CD14-positive monocyte (primary cell): ENCODE data around the gene FSCN2. TPM values are rescaled to one million over a fixed set of nuclear protein-coding genes. Genes with fewer than 3 reads are reported as not detected.

Source experiments
- DNase-seq, 3 donors: peaks; one replicate each; pipeline ENCODE4 v3.0.0-alpha.2; 2011 to 2022
- H2AFZ ChIP-seq: 2 replicates; pipeline ENCODE4 v1.6.0; 2012; ENCODE audit warnings: mild to moderate bottlenecking, low read depth, low read length, inconsistent platforms; ENCODE audit not compliant: insufficient read depth, poor library complexity, severe bottlenecking
- H3K27ac ChIP-seq, 2 donors: 1 replicate in 1 of 2; 2 replicates in 1 of 2; pipeline ENCODE4 v1.5.1; 2012 to 2013; ENCODE audit warnings: low read length in 2 of 2, control low read depth in 1 of 2, inconsistent platforms in 1 of 2, low read depth in 1 of 2, mild to moderate bottlenecking in 1 of 2
- H3K27me3 ChIP-seq, 2 donors: one replicate each; pipeline versions ENCODE4 v1.6.0 to v1.6.1; 2011 to 2013; ENCODE audit warnings: low read length in 2 of 2; ENCODE audit not compliant: control insufficient read depth in 2 of 2, insufficient read depth in 2 of 2
- H3K36me3 ChIP-seq, 2 donors: replicated peaks in 1 of 2; 1 replicate in 1 of 2; 2 replicates in 1 of 2; pipeline versions ENCODE4 v1.5.1 to v1.6.1; 2012 to 2013; ENCODE audit warnings: low read length in 2 of 2, control low read depth in 1 of 2, inconsistent platforms in 1 of 2, mild to moderate bottlenecking in 1 of 2; ENCODE audit not compliant: insufficient read depth in 2 of 2, control insufficient read depth in 1 of 2
- H3K4me1 ChIP-seq, 2 donors: 1 replicate in 1 of 2; 2 replicates in 1 of 2; pipeline versions ENCODE4 v1.5.1 to v1.6.1; 2012 to 2013; ENCODE audit warnings: low read length in 2 of 2, control low read depth in 1 of 2, inconsistent platforms in 1 of 2, mild to moderate bottlenecking in 1 of 2, moderate library complexity in 1 of 2; ENCODE audit not compliant: insufficient read depth in 2 of 2, control insufficient read depth in 1 of 2
- H3K4me2 ChIP-seq: replicated peaks from 2 replicates; pipeline ENCODE3; 2012; ENCODE audit warnings: low read length, moderate library complexity, mild to moderate bottlenecking; ENCODE audit not compliant: poor library complexity, severe bottlenecking; ENCODE audit errors: extremely low read depth
- H3K4me3 ChIP-seq, 3 experiments: fragments of 200-600 bp in 1 of 3; sonication (generic) in 1 of 3; replicated peaks in 1 of 3; 1 replicate in 2 of 3; 2 replicates in 1 of 3; pipeline ENCODE4 v1.5.1; 2011 to 2013; ENCODE audit warnings: low read length in 3 of 3, mild to moderate bottlenecking in 3 of 3, control low read depth in 2 of 3, low read depth in 2 of 3, inconsistent platforms in 1 of 3, moderate library complexity in 1 of 3
- H3K79me2 ChIP-seq: 2 replicates; pipeline ENCODE4 v1.6.0; 2012; ENCODE audit warnings: mild to moderate bottlenecking, control low read depth, inconsistent platforms, low read length, moderate library complexity; ENCODE audit not compliant: insufficient read depth
- H3K9ac ChIP-seq: 2 replicates; pipeline ENCODE4 v1.6.0; 2017; ENCODE audit warnings: low read length, mild to moderate bottlenecking; ENCODE audit not compliant: insufficient read depth, poor library complexity, severe bottlenecking
- H3K9me3 ChIP-seq, 2 donors: replicated peaks in 1 of 2; 1 replicate in 1 of 2; 2 replicates in 1 of 2; pipeline versions ENCODE4 v1.5.1 to v1.6.1; 2012 to 2013; ENCODE audit warnings: low read length in 2 of 2, control low read depth in 1 of 2; ENCODE audit not compliant: control insufficient read depth in 1 of 2, insufficient read depth in 1 of 2
- H4K20me1 ChIP-seq: 2 replicates; pipeline ENCODE4 v1.6.0; 2012; ENCODE audit warnings: mild to moderate bottlenecking, low read length, control low read depth, moderate library complexity; ENCODE audit not compliant: insufficient read depth
- H3K27ac Mint-ChIP-seq, 7 donors: one replicate each; pipeline ENCODE4 v1.8.0; 2020; ENCODE audit warnings: mild to moderate bottlenecking in 7 of 7, mixed read lengths in 7 of 7, moderate library complexity in 6 of 7, inconsistent platforms in 2 of 7
- H3K27me3 Mint-ChIP-seq, 3 donors: one replicate each; pipeline ENCODE4 v1.8.0; 2021 to 2022; ENCODE audit warnings: low read depth in 3 of 3, mild to moderate bottlenecking in 3 of 3, mixed read lengths in 3 of 3, moderate library complexity in 3 of 3, inconsistent platforms in 1 of 3
- H3K36me3 Mint-ChIP-seq, 2 donors: one replicate each; pipeline ENCODE4 v1.8.0; 2020; ENCODE audit warnings: mixed read lengths in 2 of 2, inconsistent platforms in 1 of 2, mild to moderate bottlenecking in 1 of 2
- H3K4me1 Mint-ChIP-seq: one replicate; pipeline ENCODE4 v1.8.0; 2020; ENCODE audit warnings: mild to moderate bottlenecking, mixed read lengths
- H3K4me3 Mint-ChIP-seq, 2 donors: one replicate each; pipeline ENCODE4 v1.8.0; 2020; ENCODE audit warnings: mild to moderate bottlenecking in 2 of 2, mixed read lengths in 2 of 2, moderate library complexity in 1 of 2
- H3K9me3 Mint-ChIP-seq, 7 donors: one replicate each; pipeline ENCODE4 v1.8.0; 2020 to 2022; ENCODE audit warnings: mixed read lengths in 7 of 7, mild to moderate bottlenecking in 6 of 7, moderate library complexity in 6 of 7, inconsistent platforms in 2 of 7
- WGBS: methylation state at CpG from one replicate; pipeline ENCODE4 v1.1.5; 2013; ENCODE audit warnings: missing lambda C conversion rate; ENCODE audit not compliant: insufficient coverage; 5-methylcytosine and 5-hydroxymethylcytosine counted together
- intact Hi-C, 2 donors: fragments of 100-400 bp; cut with micrococcal nuclease; formaldehyde crosslinking; loops; one replicate each; pipeline versions ENCODE4 v1.15.0 to v1.15.1; 2023
- polyA plus RNA-seq, 3 donors: library from polyadenylated mRNA; depleted of rRNA in 1 of 3; unstranded in 2 of 3; stranded (reverse) in 1 of 3; fragments of 300-500 nt in 2 of 3; fragments of >200 nt in 1 of 3; fragmentation: Illumina TruSeq in 2 of 3; gene quantifications; 1 replicate in 2 of 3; 2 replicates in 1 of 3; pipeline ENCODE4 v1.2.3, GENCODE V29; 2012 to 2021
- TF ChIP-seq, protein P1 (sequence below): fragments of 200-600 bp; IDR thresholded peaks from one replicate; pipeline ENCODE4 v1.8.0; 2022; ENCODE audit warnings: antibody characterized with exemption, mild to moderate bottlenecking

The FSCN2 gene
- polyA plus RNA-seq, 3 donors: 0.07 TPM; not detected in 2

DNA sequence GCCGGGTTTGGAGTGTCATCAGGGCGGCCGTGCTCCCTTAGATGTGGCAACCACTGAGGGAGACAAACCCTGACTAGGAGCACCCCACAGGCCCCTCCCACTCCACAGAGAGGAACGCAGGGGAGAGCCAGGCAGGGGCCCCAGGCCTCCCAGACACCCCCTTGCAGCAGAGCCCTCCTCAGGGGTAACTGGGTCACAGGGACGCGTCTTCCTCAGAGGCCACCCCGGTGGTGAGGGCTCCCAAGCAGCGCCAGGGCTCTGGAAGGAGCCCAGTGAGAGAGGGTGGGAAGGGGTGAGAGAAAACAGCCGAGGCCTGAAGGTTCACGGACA, 11.4 kb downstream of the FSCN2 start:
- Mint-ChIP-seq H3K27ac (no peak overlapping the region), H3K9me3 (peaks cover 0 to 6% (median 2%) of the 10 kb centered on the region in 7 donors), H3K4me1 (peaks cover 9% of the 10 kb centered on the region), H3K36me3 (peaks cover 40 to 65% of the 10 kb centered on the region in 2 donors), H3K4me3 (no peak overlapping the region), H3K27me3 (peaks cover 25 to 37% (median 30%) of the 10 kb centered on the region in 3 donors)
- TF ChIP-seq, protein P1, sequence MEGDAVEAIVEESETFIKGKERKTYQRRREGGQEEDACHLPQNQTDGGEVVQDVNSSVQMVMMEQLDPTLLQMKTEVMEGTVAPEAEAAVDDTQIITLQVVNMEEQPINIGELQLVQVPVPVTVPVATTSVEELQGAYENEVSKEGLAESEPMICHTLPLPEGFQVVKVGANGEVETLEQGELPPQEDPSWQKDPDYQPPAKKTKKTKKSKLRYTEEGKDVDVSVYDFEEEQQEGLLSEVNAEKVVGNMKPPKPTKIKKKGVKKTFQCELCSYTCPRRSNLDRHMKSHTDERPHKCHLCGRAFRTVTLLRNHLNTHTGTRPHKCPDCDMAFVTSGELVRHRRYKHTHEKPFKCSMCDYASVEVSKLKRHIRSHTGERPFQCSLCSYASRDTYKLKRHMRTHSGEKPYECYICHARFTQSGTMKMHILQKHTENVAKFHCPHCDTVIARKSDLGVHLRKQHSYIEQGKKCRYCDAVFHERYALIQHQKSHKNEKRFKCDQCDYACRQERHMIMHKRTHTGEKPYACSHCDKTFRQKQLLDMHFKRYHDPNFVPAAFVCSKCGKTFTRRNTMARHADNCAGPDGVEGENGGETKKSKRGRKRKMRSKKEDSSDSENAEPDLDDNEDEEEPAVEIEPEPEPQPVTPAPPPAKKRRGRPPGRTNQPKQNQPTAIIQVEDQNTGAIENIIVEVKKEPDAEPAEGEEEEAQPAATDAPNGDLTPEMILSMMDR: no peak
- H3K27me3 ChIP-seq: peaks cover 9 to 30% of the 10 kb centered on the region in 2 donors
- peaks cover 13% of the 10 kb centered on the region for H4K20me1 ChIP-seq
- H3K9ac ChIP-seq: no peak overlapping the region
- H3K9me3 ChIP-seq: peaks cover 0 to 16% of the 10 kb centered on the region in 2 donors
- H2AFZ ChIP-seq: no peak overlapping the region
- intact Hi-C loops: loop anchor here in 1 of 2 donors (5.0 kb wide), 1 partner anchor 282 kb away; no protein-coding TSS in a partner anchor
- DNase-seq: no peak
- no peak overlapping the region for H3K4me3 ChIP-seq
- 100% methylated on average over 1 of the region's 10 CpGs for WGBS
- H3K4me1 ChIP-seq: peaks cover 7 to 12% of the 10 kb centered on the region in 2 donors
- no peak overlapping the region for H3K27ac ChIP-seq
- no peak overlapping the region for H3K4me2 ChIP-seq
- H3K36me3 ChIP-seq: peaks cover 56 to 64% of the 10 kb centered on the region in 2 donors
- H3K79me2 ChIP-seq: no peaks in the 10 kb centered on the region

GRCh38 chr17:81539961-81540675, 11.9 kb downstream of the FSCN2 start:
- DNase-seq: no peak
- H3K9me3 Mint-ChIP-seq: peaks cover 0 to 6% (median 2%) of the 10 kb centered on the region in 7 donors
- peaks cover 0 to 16% of the 10 kb centered on the region in 2 donors for H3K9me3 ChIP-seq
- H3K36me3 ChIP-seq: peaks cover 58 to 70% of the 10 kb centered on the region in 2 donors
- 98% methylated on average over 19 of the region's 28 CpGs for WGBS
- H3K4me3 Mint-ChIP-seq: no peak overlapping the region
- peaks cover 7 to 12% of the 10 kb centered on the region in 2 donors for H3K4me1 ChIP-seq
- H3K27me3 ChIP-seq: peaks cover 9 to 25% of the 10 kb centered on the region in 2 donors
- H3K36me3 Mint-ChIP-seq: peaks cover 41 to 71% of the 10 kb centered on the region in 2 donors
- no peak overlapping the region for H3K27ac ChIP-seq
- H4K20me1 ChIP-seq: peaks cover 13% of the 10 kb centered on the region
- H2AFZ ChIP-seq: no peak overlapping the region
- intact Hi-C loops: loop anchor here in 1 of 2 donors (5.0 kb wide), 1 partner anchor 283 kb away; no protein-coding TSS in a partner anchor
- no peak overlapping the region for H3K4me3 ChIP-seq
- H3K4me1 Mint-ChIP-seq: peaks cover 9% of the 10 kb centered on the region
- H3K27ac Mint-ChIP-seq: no peak overlapping the region
- TF ChIP-seq, protein P1: no peak
- peaks cover 24 to 32% (median 26%) of the 10 kb centered on the region in 3 donors for H3K27me3 Mint-ChIP-seq
- no peak overlapping the region for H3K9ac ChIP-seq
- H3K4me2 ChIP-seq: no peak overlapping the region
- no peaks in the 10 kb centered on the region for H3K79me2 ChIP-seq
